Caki2 (cell line): Measurements from ENCODE around the gene PVALEF. TPM values are rescaled to one million over a fixed set of nuclear protein-coding genes. Genes with fewer than 3 reads are reported as not detected.
A peak's percentile ranks its signal among the peaks of the same experiment; 100 is the strongest.
"Not testable (repeated sequence)": the region's sequence is repeated elsewhere in the genome, so short reads cannot be mapped to it uniquely, and the experiment has no call there.

Experiments used
- DNase-seq: peaks from one replicate; pipeline ENCODE4 v3.0.0-alpha.2; 2015; ENCODE audit warnings: low read depth
- in situ Hi-C: cut with HindIII; loops from 2 replicates; pipeline ENCODE4 v1.10.0; 2016; ENCODE audit warnings: low sequenced_read_pairs, low pct_unique_long_range_greater_than_20kb, mixed read lengths
- total RNA-seq: library from RNA; depleted of rRNA; stranded (reverse); fragments of >200 nt; shearing (Covaris generic); gene quantifications from 2 replicates; pipeline ENCODE4 v1.2.3, GENCODE V29; 2014; ENCODE audit warnings: low replicate concordance; rRNA removed

PVALEF gene
- total RNA-seq, 1 experiment from 2014 or later: not detected

DNA sequence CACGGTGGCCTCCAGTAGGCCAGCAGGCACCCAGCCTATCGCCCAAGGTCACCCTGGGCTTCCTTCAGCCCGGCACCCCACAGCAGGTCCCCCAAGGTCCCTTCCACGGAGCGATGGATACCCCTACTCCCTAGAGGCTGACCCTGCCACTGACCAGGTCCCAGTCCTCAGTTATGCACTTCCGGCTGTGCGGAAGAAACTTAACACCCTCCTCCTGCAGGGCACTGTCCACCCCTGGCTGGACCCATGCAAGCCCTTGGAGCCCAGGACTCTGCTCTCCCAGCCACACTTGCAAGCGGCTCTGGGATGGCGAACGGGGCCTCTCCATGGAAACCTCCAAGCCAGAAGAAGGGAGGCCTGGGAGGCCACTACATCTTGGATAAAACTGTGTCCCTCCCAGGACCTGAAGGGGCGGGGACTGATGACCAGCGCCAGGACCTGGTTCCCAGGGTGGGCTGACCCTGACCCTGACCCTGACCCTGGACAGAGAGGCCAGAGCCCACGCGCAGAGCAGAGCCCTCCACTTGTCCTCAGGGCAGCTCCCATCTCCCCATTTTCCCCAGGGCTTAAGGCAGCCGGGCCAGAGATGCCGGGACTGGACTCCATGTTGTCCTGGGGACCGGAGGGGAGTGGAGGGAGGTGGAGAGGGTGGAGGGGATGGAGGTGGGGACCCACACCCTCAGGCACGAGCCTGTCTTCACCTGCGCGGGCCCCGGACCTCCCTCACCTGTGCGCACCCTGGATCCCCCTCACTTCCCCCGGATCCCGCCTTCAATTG lies 56.7 kb downstream of the PVALEF start:
- in situ Hi-C loops: no loop called here
- no peak for DNase-seq

DNA sequence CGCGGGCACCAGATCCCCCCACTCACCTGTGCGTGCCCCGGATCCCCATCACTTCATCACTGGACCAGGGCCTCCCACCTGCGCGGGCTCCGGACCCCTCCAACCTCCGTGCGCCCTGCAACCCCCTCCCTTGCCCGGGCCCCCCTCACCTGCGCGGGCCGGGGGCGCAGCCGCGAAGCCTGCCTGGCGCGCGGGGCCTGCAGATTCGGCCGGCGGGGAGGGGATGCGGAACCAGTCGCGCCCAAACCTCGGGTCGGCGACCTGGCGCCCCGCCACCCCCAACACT lies 57.3 kb downstream of the PVALEF start:
- in situ Hi-C loops: no loop called here
- DNase-seq: no peak

DNA sequence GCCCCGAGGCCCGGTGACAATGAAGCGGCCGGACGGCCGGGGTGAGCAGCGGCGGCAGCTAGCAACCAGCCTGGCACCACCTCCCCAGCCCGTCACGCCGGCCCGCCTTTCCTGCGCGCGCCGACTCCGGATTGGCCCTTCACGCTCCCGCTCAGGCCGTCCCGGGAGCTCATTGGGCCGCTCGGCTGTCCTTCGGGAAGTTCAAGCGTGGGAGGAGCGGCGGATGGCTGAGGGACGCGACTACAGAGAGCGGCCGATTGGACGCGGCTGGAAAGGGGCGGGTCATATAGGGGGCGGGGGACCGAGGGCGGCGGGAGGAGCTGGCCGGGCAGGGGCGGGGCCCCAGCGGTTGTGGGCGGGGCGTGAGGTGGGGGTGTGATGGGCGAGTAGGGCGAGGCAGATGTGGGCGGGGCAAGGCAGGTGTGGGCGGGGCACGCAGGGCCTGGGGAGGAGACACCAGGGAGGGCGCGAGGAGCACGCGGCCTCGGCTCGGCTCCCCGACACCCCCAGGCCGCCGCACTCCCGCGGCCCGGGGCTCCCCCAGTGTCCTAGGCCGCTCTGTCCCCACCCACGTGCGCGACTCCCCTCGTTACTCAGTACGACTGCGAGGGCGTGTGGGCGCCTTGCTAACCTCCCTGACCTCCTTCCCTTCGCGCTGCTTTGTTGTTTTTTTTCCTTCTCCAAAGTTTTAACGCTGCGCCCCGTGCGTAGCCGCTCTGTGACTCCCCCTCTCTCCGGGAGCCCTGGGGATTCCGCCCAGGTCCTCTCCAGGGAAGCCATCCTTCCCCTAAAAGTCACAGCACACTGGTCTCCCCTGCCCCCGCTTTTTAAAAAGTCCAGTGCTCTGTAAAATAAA lies 57.8 kb downstream of the PVALEF start, which contains the start of gene CEP131:
CEP131 (minus strand) TSS at position 60 of the 856 bp plus-strand sequence. CDS start 2,909 bp downstream, outside the sequence.
- in situ Hi-C loops: no loop called here
- DNase-seq: peak; percentile 97

DNA sequence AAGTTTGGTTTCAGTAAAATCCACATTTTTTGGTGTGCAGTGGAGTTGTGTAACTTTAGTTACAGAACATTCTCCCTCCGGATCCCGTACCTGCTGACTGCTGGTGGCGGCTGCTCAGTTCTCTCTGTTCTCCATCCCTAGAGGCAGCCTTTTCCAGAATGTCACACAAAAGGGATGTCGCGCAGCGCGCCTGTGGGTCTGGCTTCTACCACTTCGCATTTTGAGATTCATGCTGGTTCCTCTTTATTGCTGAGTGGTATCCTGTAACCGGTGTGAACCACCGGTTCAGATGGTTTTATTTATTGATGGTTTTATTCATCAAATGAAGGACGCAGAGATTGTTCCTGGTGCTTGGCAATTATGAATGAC lies 58.4 kb downstream of the PVALEF start:
- in situ Hi-C loops: no loop called here
- DNase-seq: no peak

DNA sequence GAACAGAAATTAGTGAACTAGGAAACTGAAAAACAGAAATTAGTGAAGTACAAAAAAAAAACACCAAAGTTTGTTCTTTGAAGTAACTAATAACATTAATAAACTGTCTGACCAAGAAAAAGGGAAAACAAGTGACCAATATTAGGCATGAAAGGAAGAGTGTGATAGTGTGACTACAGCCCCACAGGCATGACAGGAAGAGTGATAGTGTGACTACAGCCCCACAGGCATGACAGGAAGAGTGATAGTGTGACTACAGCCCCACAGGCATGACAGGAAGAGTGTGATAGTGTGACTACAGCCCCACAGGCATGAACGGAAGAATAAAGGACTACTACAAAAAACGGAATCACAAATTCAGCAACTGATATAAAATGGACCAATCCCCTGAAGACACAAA lies 62.3 kb downstream of the PVALEF start:
- DNase-seq, in situ Hi-C loops: not testable (repeated sequence)

DNA sequence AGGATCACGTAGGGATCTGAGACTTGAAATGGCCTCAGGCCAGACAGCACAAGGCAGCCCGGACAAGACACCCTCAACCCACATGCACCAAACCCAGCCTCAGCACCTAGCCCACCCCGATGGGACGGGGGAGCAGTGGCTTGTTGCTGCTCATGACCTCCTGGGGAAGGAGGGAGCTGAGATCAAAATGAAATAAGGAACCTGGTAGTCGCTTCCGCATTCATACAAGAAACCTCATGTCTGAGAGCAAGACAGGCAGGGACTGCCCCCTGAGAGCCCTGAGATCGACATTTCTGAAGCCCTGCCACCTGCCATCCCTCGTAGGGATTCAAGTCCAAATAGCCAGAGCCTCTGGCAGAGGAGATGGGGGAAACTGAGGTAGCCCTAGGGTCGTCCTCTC lies 63.1 kb downstream of the PVALEF start:
- in situ Hi-C loops: no loop called here
- DNase-seq: no peak

DNA sequence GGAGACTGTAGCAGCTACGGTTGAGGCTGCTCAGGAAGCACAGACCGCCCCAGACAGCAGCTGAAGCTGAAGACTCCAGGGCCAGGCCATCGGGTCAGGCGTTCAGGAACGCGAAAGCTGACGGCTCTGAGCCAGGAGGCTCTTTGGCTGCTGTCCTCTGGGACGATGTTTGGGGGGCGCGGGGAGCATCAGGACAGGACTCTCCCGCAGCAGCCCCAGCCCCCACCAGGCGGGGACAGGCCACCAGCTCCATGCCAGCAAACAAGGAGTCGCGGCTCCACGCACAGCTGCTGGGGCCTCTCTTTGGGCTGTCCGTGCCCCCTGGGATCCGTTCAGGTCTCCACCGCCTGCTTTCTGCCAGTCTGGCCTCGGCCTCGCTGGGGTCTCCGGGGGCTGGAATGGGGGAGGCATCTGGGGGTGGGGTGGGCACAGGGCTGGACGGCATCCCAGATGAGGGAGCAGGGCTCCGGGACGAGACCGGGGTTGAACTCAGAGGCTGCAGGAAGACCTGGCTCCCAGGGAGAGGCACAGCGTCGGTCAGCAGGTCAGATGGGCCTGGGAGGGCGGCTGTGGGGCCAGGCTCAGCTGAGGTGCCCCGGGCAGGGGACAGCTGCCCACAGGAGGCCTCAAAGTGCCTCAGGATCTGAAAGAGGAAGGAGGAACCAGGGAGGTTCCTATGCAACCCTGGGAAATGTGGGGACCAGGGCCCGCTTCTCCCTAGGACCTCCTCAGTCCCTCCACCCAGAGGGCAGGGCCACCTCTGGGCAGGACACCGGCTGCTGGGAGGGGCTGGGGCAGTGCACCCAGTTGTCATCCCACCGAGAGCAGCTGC lies 63.7 kb downstream of the PVALEF start:
- in situ Hi-C loops: no loop called here
- DNase-seq: no peak

DNA sequence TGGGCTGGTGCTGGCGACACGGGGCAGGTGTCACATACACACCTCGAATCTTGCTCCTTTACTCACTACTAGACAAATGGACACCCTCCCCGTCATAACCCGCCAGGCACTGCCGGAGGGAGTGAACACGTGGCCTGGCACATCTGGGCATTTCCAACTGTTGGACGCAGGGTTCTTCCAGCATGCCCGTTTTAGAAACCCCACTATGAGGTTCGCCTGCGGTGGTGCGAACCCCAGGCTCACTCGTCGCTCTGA lies 64.3 kb downstream of the PVALEF start:
- in situ Hi-C loops: no loop called here
- no peak for DNase-seq

DNA sequence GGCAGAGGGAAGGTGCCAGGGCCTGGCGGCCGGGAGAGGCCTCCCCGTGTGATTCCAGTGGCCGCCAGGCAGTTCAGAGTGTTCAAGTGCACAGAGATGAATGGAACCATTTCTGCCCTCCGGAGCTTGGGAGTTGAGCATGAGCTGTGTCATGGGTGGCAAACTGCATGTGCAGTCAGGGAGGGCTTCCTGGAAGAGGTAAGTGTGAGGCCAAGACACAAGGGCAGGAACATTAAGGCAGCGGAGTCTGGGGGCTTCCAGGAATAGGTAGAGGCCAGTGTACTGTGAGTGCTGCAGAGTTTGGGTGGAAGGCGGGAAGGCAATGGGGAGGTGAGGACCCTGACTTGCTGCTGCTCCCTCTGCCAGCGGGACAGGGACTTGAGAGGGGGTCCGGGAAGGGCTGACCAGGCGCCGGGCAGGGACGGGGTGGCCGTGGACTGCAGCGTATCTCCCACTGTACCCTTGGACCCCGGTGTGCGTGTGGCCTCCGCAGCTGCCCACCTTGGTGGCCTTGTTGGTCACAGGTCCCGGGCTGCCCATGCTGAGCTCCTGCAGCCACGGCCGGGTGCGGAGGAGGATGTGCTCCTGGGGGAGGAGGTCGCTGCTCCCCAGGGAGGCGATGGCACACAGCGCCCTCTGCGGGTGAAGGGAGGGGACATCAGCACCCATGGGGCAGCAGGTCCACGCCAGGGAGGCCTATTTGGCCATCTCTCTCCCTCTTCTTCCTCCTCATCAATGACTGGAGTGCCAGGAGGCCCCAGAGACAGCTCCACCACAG lies 64.9 kb downstream of the PVALEF start:
- in situ Hi-C loops: no loop called here
- no peak for DNase-seq

DNA sequence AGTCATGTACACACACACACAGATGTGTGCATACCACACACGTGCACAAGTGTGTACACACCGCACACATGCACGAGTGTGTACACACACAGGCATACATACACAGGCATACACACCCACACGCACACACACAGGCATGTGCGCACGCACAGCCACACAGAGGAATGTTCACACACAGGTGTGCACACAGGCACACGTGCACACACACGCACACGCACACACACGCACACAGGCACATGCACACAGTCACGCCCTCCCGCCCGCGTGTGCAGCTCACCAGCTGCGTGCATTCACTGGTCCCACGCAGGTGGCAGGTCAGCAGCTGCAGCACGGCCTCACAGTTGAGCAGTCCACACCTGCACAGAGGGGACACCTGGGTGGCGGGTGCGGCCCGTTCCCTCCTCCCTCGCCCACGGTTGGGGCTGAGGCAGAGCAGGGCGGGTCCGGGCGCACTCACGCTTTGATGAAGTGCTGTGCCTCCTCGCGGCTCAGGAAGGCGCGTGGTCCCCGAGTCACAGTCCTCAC lies 65.9 kb downstream of the PVALEF start:
- in situ Hi-C loops: no loop called here
- DNase-seq: no peak

DNA sequence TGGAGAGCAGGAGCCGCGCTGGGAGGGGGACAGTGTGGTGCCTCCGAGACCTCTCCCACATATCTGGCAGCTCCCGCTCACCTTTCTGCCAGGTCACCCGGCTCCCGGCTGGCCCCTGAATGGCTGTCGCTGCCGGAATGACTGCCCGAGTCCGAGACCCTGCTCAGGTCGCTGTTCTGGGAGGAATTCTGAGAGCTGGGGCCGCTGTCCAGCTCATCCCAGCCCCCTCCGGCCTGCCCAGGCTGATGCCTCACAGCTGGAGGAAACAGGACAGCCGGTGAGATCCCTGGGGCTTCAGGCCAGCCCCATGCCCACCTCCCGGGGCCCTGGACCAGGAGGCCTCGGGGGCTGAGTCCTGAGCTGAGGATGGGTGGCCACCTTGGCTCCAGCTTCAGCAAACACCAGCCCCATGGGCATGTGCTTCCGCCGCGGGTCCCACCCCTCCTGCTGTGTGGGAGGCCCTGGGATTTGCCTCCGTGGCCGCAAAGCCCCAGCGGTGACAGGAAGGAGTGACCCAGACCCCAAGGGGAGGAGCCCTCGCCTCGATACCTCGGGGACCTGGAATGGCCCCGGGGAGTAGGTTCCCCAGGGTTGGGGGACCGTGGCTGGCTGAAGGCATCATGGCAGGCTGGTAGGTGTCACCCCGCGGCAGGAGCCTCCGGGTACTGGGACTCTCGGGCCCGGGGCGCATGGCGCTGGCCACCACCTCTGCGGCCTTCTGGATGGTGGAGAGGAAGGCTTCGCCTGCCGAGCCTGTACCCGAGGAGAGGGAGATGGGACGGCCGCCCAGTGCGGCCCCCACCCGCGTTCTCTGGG lies 66.7 kb downstream of the PVALEF start:
- in situ Hi-C loops: no loop called here
- no peak for DNase-seq

Other genes with a start within 250 kb of the PVALEF start
- 45.2 and 61.1 TPM in 2 replicates for gene CHMP6, start 173.7 kb upstream of the PVALEF start, total RNA-seq
- gene BAIAP2, start 130.4 kb upstream of the PVALEF start, total RNA-seq: 30.1 and 37.4 TPM in 2 replicates
- gene AATK, start 714 bp downstream of the PVALEF start, total RNA-seq: 0.09 and 2.1 TPM in 2 replicates
- gene CEP131, start 57.5 kb downstream of the PVALEF start, total RNA-seq: 15.3 and 22.3 TPM in 2 replicates
- gene TEPSIN, start 73.5 kb downstream of the PVALEF start, total RNA-seq: 6.8 and 7.2 TPM in 2 replicates
- 158 and 172 TPM in 2 replicates for gene NDUFAF8, start 73.8 kb downstream of the PVALEF start, total RNA-seq
- 77.3 and 85.2 TPM in 2 replicates for gene SLC38A10, start 129.8 kb downstream of the PVALEF start, total RNA-seq
- 4.4 and 11.9 TPM in 2 replicates for gene BAHCC1, start 229.9 kb downstream of the PVALEF start, total RNA-seq